K562 (cell line): ENCODE results near the gene RPS19BP1. TPM values are rescaled to one million over a fixed set of nuclear protein-coding genes. Genes with fewer than 3 reads are reported as not detected.
A peak's percentile ranks its signal among the peaks of the same experiment; 100 is the strongest.

Experiments used
- ARID4B ChIP-seq: sonication (generic); formaldehyde crosslinking; IDR thresholded peaks from 2 replicates; pipeline ENCODE4 v1.8.0; 2022; ENCODE audit warnings: mild to moderate bottlenecking, missing genetic modification reagents
- CEBPB ChIP-seq: fragments of 450-650 bp; IDR thresholded peaks from 2 replicates; pipeline ENCODE4 v1.6.1; 2016; ENCODE audit warnings: missing genetic modification characterization, missing compliant biosample characterization
- ID3 ChIP-seq, 2 experiments: fragments of 250-450 bp in 1 of 2; fragments of 450-650 bp in 1 of 2; sonication (Bioruptor Pico) in 1 of 2; IDR thresholded peaks; 2 replicates each; pipeline versions ENCODE4 v1.6.1 to v1.8.0; 2016 to 2021; ENCODE audit warnings: mild to moderate bottlenecking in 2 of 2, moderate library complexity in 2 of 2, missing compliant biosample characterization in 1 of 2, missing genetic modification characterization in 1 of 2
- LCOR ChIP-seq: sonication (generic); formaldehyde crosslinking; IDR thresholded peaks from 2 replicates; pipeline ENCODE4 v1.8.0; 2022; ENCODE audit warnings: mild to moderate bottlenecking, missing genetic modification reagents
- MBD2 ChIP-seq: sonication (generic); IDR thresholded peaks from 2 replicates; pipeline ENCODE4 v1.6.1; 2016; ENCODE audit warnings: low read depth, borderline replicate concordance
- MIER1 ChIP-seq: fragments of 450-650 bp; IDR thresholded peaks from 2 replicates; pipeline ENCODE4 v1.6.1; 2016; ENCODE audit warnings: antibody characterized with exemption, mild to moderate bottlenecking, low read depth
- PHF8 ChIP-seq: fragments of 200-600 bp; sonication (generic); IDR thresholded peaks from 2 replicates; pipeline ENCODE4 v1.6.1; 2012; ENCODE audit warnings: mixed run types, mild to moderate bottlenecking, inconsistent platforms, low read length, moderate library complexity, borderline replicate concordance
- SIN3B ChIP-seq: fragments of 450-650 bp; IDR thresholded peaks from 2 replicates; pipeline ENCODE4 v1.6.1; 2017; ENCODE audit warnings: low read depth, mild to moderate bottlenecking, moderate library complexity
- ZKSCAN3 ChIP-seq: fragments of 250-450 bp; sonication (Bioruptor Pico); IDR thresholded peaks from 2 replicates; pipeline ENCODE4 v1.4.0; 2020
- ZNF354B ChIP-seq: fragments of 250-450 bp; sonication (Bioruptor Pico); IDR thresholded peaks from 2 replicates; pipeline ENCODE4 v1.4.0; 2020
- ZNF778 ChIP-seq: fragments of 450-650 bp; formaldehyde crosslinking; IDR thresholded peaks from 2 replicates; pipeline ENCODE4 v1.4.0; 2020; ENCODE audit warnings: mild to moderate bottlenecking, moderate library complexity
- polyA plus RNA-seq, 8 experiments: library from polyadenylated mRNA; depleted of rRNA in 4 of 8; stranded (reverse) in 5 of 8; unstranded in 3 of 8; fragments of >200 nt; fragmentation: Nextera tagmentation in 2 of 8; fragmentation: Illumina TruSeq in 1 of 8; extraction: Ambion mirVana in 2 of 8; extraction: Trizol in 1 of 8; gene quantifications; 2 replicates each; pipeline versions ENCODE4 v1.2.1 to v1.2.3, GENCODE V29; 2011 to 2014; ENCODE audit warnings: inconsistent platforms in 1 of 8, missing spikeins in 1 of 8
- total RNA-seq, 7 experiments: library from RNA; depleted of rRNA in 6 of 7; stranded (reverse); fragments of >200 nt in 6 of 7; fragmentation: Illumina TruSeq in 2 of 7; extraction: Trizol in 2 of 7; gene quantifications; 2 replicates each; pipeline versions ENCODE4 v1.2.1 to v1.2.3, GENCODE V29; 2011 to 2021; ENCODE audit warnings: low replicate concordance in 1 of 7
- TF ChIP-seq, protein P1 (sequence below): fragments of 250-450 bp; sonication (Bioruptor Pico); IDR thresholded peaks from 2 replicates; pipeline ENCODE4 v1.9.0; 2021; ENCODE audit warnings: mild to moderate bottlenecking, inconsistent platforms

The RPS19BP1 gene
- total and polyA plus RNA-seq, 9 of the 15 experiments (the other 6 are each of a cell fraction or from before 2014, with no cell fraction given) = 3.0 to 223 (median 84.3) TPM

DNA sequence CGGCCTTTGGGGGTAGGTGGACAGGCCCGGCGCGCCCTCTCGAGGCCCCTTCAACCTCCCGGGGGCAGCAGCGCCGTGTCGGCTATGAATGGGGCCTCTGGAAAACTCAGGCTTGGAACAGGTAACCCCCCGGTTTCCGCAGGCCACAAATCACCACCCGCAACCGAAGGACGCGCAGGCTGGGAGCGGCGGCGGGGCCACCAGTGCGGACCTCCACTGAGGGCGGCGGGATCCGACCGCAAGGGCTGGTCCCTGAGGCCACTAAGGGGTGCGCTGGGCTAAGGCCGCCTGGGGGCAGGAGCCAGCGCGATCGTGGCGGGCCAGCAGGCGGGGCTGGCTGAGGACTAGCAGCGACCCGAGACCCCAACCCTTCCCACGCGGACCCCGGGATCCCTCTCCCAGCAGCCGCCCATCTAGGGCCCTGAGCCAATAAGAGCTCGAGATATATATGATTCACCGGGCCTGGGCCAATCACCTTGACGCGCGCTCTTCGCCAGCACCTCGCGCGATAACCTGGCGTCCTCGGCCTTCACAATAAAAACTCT is 12.8 kb downstream of the RPS19BP1 start (continued):
- TF ChIP-seq ZNF354B (CRISPR knock-in tag) (no peak), ID3 (CRISPR knock-in tag; IDR thresholded peaks at IDR 0.05) (no peak), ID3 (tag; IDR thresholded peaks at IDR 0.05) (peak; percentile 53; the same call in 1 of the 2 replicates), MIER1 (no peak), PHF8 (peak; percentile 45; the same call in 1 of the 2 replicates), SIN3B (peak; percentile 83; the same call in 1 of the 2 replicates), LCOR (CRISPR knock-in tag) (0 out of 2 replicates have a peak, but pooled peaks have one; percentile 47), ARID4B (CRISPR knock-in tag) (0 out of 2 replicates have a peak, but pooled peaks have one; percentile 41), MBD2 (peak; percentile 45; the same call in 1 of the 2 replicates), ZNF778 (CRISPR knock-in tag) (no peak), ZKSCAN3 (CRISPR knock-in tag) (no peak), CEBPB (tag) (no peak)
- TF ChIP-seq, protein P1, sequence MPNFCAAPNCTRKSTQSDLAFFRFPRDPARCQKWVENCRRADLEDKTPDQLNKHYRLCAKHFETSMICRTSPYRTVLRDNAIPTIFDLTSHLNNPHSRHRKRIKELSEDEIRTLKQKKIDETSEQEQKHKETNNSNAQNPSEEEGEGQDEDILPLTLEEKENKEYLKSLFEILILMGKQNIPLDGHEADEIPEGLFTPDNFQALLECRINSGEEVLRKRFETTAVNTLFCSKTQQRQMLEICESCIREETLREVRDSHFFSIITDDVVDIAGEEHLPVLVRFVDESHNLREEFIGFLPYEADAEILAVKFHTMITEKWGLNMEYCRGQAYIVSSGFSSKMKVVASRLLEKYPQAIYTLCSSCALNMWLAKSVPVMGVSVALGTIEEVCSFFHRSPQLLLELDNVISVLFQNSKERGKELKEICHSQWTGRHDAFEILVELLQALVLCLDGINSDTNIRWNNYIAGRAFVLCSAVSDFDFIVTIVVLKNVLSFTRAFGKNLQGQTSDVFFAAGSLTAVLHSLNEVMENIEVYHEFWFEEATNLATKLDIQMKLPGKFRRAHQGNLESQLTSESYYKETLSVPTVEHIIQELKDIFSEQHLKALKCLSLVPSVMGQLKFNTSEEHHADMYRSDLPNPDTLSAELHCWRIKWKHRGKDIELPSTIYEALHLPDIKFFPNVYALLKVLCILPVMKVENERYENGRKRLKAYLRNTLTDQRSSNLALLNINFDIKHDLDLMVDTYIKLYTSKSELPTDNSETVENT (CRISPR knock-in tag) = peak; percentile 64; the same call in 1 of the 2 replicates
